ENCODE data around the gene TAOK1. TPM values are rescaled to one million over a fixed set of nuclear protein-coding genes. Genes with fewer than 3 reads are reported as not detected.

Gene TAOK1
- total RNA-seq, 1 donor from 2014 or later, result 63.6 TPM

DNA sequence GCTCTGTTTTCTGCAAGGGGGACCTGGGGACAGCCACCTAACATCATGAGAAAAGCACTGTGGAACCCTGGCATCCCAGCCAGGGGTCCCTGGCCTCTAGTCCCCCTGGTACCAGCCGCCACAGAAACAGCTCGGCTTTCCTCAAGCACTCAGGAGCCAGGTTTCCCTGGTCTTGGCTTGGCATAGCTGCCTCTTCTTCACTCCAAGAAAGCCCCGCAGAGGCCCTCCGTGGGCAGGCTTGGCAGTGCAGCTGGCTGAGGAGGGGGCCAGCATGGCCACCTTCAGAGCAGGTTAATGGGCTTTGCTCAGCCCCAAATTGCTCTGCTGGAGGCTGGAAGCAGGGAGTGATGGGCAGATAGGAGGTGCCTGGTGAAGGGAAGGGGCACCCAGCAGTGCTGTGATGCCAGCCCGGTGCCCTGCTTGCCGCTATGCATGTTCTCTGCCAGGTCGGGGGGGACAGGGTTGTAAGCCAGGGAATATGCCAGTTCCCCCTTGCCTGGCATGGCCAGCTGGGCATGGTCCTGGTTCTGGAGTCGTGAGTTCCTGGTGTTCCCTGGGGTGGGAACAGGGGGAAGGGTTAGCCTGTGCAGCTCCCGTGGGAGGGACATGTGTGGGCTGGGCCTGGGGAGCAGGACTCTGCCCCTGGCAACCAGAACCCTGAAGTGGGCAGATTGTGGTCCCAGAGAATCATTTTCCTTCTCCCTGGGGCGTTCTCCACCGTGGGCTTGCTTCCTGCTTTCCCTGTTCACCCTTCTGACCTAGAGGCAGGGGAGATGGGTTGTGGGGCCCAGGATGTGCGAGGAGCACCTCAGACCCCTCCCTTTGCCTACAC is 206.0 kb downstream of the TAOK1 start:
- no peak for DNase-seq

DNA sequence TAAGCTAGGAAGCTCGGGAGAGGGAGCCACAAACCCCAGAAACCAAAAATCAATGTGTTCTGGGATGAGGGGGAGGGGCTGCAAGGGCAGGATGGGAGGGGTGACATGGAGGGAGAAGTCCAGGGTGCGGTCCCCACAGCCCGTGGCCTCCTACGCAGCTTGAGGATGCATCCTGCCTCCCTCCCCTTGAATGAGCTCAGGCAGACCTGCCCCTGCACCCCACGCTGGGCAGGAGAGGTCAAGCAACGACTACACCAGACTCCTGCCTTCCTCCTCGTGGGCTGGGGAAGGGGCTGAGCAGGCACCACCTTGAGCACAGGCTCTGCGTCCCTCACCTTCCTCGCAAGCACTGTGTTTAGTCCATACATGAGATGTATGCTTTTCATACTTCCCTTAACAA is 206.6 kb downstream of the TAOK1 start:
- no peak for DNase-seq

DNA sequence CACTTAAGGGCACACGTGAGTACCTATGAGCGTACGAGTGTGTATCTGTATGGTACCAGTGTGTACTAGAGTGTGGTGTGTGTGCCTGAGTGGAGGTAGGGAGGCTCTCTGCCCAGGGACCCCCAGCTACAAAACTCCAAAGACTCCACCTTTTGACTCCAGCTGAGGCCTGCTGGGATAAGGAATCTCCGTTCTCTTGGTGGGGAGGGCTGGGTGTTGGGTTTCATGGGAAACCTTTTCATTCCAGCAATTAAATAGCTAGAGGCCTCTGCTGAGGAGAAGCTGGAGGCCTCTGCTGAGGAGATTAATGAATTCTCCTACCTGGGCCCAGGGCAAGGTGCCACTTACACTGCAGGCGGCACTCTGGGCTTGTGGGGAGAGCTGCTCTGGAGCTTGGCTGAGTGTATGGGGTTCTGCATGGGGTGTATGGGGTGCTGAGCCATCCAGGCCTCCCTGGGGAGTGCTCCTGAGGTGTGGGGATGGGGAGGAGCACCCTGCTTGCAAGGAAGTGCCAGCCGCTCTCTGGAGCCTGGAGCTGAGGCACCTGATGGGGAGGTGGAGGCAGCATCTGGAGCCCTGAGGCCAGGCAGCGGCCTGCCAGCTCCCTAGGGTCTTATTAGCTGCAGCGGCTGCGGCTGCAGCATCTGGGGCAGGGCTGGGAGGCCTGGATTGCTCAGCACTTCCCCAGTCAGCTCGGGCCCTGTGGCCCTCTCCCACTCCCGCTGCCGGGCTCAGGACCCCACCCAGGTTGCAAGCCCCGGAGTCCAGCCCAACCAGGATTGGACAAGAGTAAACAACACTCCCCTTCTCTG is 207.4 kb downstream of the TAOK1 start:
- no peak for DNase-seq

Small RNA genes within 50 kb of the gene (small RNA-seq; reads per million reads assigned to genes)
- not detected for gene RNU4-34P (ENCODE audit: low replicate concordance)
- gene RNU6-1034P (ENCODE audit: low replicate concordance), result not detected
- gene RNU6-711P (ENCODE audit: low replicate concordance), result not detected

Other genes starting within 250 kb of the TAOK1 start
- gene MYO18A, start 210.0 kb upstream of the TAOK1 start, total RNA-seq, result 236 TPM
- not detected for gene CRYBA1, start 143.5 kb upstream of the TAOK1 start, total RNA-seq
- 48.0 TPM for gene NUFIP2, start 96.2 kb upstream of the TAOK1 start, total RNA-seq
- 4.5 TPM for gene ABHD15, start 176.7 kb downstream of the TAOK1 start, total RNA-seq
- 54.5 TPM for gene TP53I13, start 178.3 kb downstream of the TAOK1 start, total RNA-seq
- gene GIT1, start 199.3 kb downstream of the TAOK1 start, total RNA-seq, result 19.3 TPM
- gene ANKRD13B, start 202.8 kb downstream of the TAOK1 start, total RNA-seq, result 13.8 TPM
- 62.7 TPM for gene CORO6, start 232.5 kb downstream of the TAOK1 start, total RNA-seq